ENCODE results near the gene CTNND2. TPM values are rescaled to one million over a fixed set of nuclear protein-coding genes. Genes with fewer than 3 reads are reported as not detected.

CTNND2 gene
- total RNA-seq, 1 experiment from 2014 or later, result 7.0 TPM

DNA sequence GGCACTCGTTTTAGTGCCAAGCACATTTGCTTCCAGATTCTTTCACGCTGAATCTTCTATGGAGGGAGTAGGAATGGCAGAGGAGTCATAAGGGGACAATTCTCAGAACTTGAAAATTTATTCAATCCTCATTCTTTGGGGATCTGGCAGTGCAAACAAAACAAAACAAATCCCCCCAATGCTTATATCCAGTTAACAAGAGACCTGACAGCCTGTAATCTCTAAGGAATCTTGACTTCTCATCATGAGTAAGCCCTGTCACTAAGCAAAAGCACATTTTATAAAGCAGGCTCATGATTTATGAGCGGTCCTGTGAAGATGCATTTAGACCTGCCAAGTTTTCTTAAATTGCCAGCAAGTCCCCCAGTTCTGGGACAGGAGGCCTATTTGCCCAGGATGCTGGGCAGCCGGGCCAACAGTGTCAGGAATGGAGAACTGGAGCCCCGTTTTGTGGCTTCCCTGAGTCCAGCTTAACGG, 513.9 kb downstream of the CTNND2 start:
- no peak overlapping the region for H3K14ac ChIP-seq (ENCODE audit: insufficient read depth, low read length)
- no peak overlapping the region for H2AK5ac ChIP-seq (ENCODE audit: insufficient read length, low read length)
- WGBS (ENCODE audit: extremely low coverage, insufficient read length, low lambda C conversion rate), result no CpG with 5 or more reads among the region's 6 CpGs
- H3K9me3 Mint-ChIP-seq, result no peaks in the 10 kb centered on the region
- no peak overlapping the region for H2AFZ ChIP-seq (ENCODE audit: low read length)
- H4K5ac ChIP-seq (ENCODE audit: insufficient read length, low read depth, low read length), result no peak overlapping the region
- H4K20me1 ChIP-seq (ENCODE audit: control insufficient read depth, insufficient read depth, insufficient read length), result no peaks in the 10 kb centered on the region
- H3K4me1 ChIP-seq (ENCODE audit: insufficient read depth, low read length), result peaks cover 3% of the 10 kb centered on the region; the same call in 1 of the 2 replicates
- H2BK120ac ChIP-seq (ENCODE audit: low read depth, low read length, poor library complexity, severe bottlenecking), result no peak overlapping the region
- no peaks in the 10 kb centered on the region for H3K36me3 Mint-ChIP-seq (ENCODE audit: insufficient read depth in 1 of 3, low read depth in 3 of 3)
- no peak overlapping the region for H3K56ac ChIP-seq (ENCODE audit: insufficient read length, low read depth, low read length)
- H3K23ac ChIP-seq (ENCODE audit: insufficient read length, low read depth, low read length), result no peak overlapping the region
- no peak overlapping the region for H3K27ac ChIP-seq (ENCODE audit: insufficient read length, low read depth, low read length)
- no peak overlapping the region for H2BK15ac ChIP-seq (ENCODE audit: low read depth, low read length)
- H3K27me3 Mint-ChIP-seq (ENCODE audit: low read depth), result peaks cover 92% of the 10 kb centered on the region
- no peaks in the 10 kb centered on the region for H3K79me1 ChIP-seq (ENCODE audit: insufficient read depth, low read depth, low read length, poor library complexity, severe bottlenecking)
- no peaks in the 10 kb centered on the region for H3K9me3 ChIP-seq (ENCODE audit: control insufficient read depth, low read depth, low read length)
- no peak overlapping the region for H3K4me2 ChIP-seq (ENCODE audit: insufficient read depth, insufficient read length, low read length)
- no peak overlapping the region for H3K18ac ChIP-seq (ENCODE audit: insufficient read length, low read depth, low read length)
- H3K27me3 ChIP-seq (ENCODE audit: insufficient read depth, low read length), result peaks cover under 1% of the 10 kb centered on the region; the same call in 1 of the 2 replicates
- DNase-seq, result no peak
- H2BK12ac ChIP-seq (ENCODE audit: insufficient read length, low read depth, low read length), result no peak overlapping the region
- H3T11ph ChIP-seq (ENCODE audit: low read length), result no peak overlapping the region
- peaks cover 3% of the 10 kb centered on the region for H3K23me2 ChIP-seq (ENCODE audit: insufficient read length, low read depth, low read length, poor library complexity, severe bottlenecking)
- no peak overlapping the region for H4K91ac ChIP-seq (ENCODE audit: insufficient read length, low read depth, low read length)
- H3K4me1 Mint-ChIP-seq, result peaks cover 19 to 20% of the 10 kb centered on the region in 2 experiments
- no peak overlapping the region for H2BK5ac ChIP-seq (ENCODE audit: insufficient read length, low read length)
- no peak overlapping the region for H4K8ac ChIP-seq (replicated peaks; ENCODE audit: insufficient read length, low read depth, low read length)
- H3K4me3 Mint-ChIP-seq, result no peak overlapping the region
- H3K4ac ChIP-seq (ENCODE audit: low read depth, low read length), result no peak overlapping the region
- no peak overlapping the region for H3K9ac ChIP-seq (ENCODE audit: extremely low read depth, insufficient read length, low read length)
- H3K27ac Mint-ChIP-seq, result no peak overlapping the region
- no peak overlapping the region for H2BK20ac ChIP-seq (ENCODE audit: low read depth, low read length, poor library complexity, severe bottlenecking)
- TF ChIP-seq, protein P1, sequence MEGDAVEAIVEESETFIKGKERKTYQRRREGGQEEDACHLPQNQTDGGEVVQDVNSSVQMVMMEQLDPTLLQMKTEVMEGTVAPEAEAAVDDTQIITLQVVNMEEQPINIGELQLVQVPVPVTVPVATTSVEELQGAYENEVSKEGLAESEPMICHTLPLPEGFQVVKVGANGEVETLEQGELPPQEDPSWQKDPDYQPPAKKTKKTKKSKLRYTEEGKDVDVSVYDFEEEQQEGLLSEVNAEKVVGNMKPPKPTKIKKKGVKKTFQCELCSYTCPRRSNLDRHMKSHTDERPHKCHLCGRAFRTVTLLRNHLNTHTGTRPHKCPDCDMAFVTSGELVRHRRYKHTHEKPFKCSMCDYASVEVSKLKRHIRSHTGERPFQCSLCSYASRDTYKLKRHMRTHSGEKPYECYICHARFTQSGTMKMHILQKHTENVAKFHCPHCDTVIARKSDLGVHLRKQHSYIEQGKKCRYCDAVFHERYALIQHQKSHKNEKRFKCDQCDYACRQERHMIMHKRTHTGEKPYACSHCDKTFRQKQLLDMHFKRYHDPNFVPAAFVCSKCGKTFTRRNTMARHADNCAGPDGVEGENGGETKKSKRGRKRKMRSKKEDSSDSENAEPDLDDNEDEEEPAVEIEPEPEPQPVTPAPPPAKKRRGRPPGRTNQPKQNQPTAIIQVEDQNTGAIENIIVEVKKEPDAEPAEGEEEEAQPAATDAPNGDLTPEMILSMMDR (conservative IDR thresholded peaks at IDR 0.05), result no peak
- no peaks in the 10 kb centered on the region for H3K79me2 ChIP-seq (ENCODE audit: insufficient read depth, low read length)
